Stimulated activated CD4-positive, alpha-beta T cell treated with anti-CD3 and anti-CD28 coated beads, Interleukin-1b, Interleukin-23, amount 100 ng/mL, for 24 hours (primary cell): ENCODE measurements around the gene DDX51.
"Not testable (repeated sequence)": the region's sequence is repeated elsewhere in the genome, so short reads cannot be mapped to it uniquely, and the experiment has no call there.

Experiments
- DNase-seq, 4 experiments: peaks; one replicate each; pipeline ENCODE4 v3.0.0-alpha.2; 2020; ENCODE audit warnings: low read depth in 4 of 4, low spot score in 1 of 4

Gene DDX51

GRCh38 chr12:132140918-132141841, 2.9 kb downstream of the DDX51 start:
- no peak for DNase-seq

GRCh38 chr12:132140501-132140900, 3.6 kb downstream of the DDX51 start:
- no peak for DNase-seq

GRCh38 chr12:132139912-132140311, 4.2 kb downstream of the DDX51 start:
- DNase-seq, result no peak

GRCh38 chr12:132138941-132139871, 4.9 kb downstream of the DDX51 start:
- DNase-seq, result no peak

- no peak for DNase-seq
Observed at GRCh38 chr12:132137483-132138125, 6.5 kb downstream of the DDX51 start.

GRCh38 chr12:132136226-132136625, 7.9 kb downstream of the DDX51 start:
- DNase-seq, result not testable (repeated sequence)

GRCh38 chr12:132134653-132135183, 9.4 kb downstream of the DDX51 start:
- not testable (repeated sequence) for DNase-seq

GRCh38 chr12:132133952-132134652, 10.0 kb downstream of the DDX51 start:
- DNase-seq, result no peak

- no peak for DNase-seq
Observed at GRCh38 chr12:132132609-132133430, 11.3 kb downstream of the DDX51 start.

GRCh38 chr12:132131952-132132351, 12.2 kb downstream of the DDX51 start:
- DNase-seq, result no peak

- DNase-seq, result no peak
Observed at GRCh38 chr12:132131229-132131628, 12.9 kb downstream of the DDX51 start.

GRCh38 chr12:132130690-132131089, 13.4 kb downstream of the DDX51 start:
- no peak for DNase-seq

- DNase-seq, result no peak
Observed at GRCh38 chr12:132129007-132129406, 15.1 kb downstream of the DDX51 start.

- no peak for DNase-seq
Observed at GRCh38 chr12:132127041-132127440, 17.1 kb downstream of the DDX51 start.

- no peak for DNase-seq
Observed at GRCh38 chr12:132125736-132126135, 18.4 kb downstream of the DDX51 start.

GRCh38 chr12:132124766-132125425, 19.2 kb downstream of the DDX51 start:
- DNase-seq, result no peak

- no peak for DNase-seq
Observed at GRCh38 chr12:132123970-132124765, 20.0 kb downstream of the DDX51 start.

GRCh38 chr12:132121283-132121682, 22.8 kb downstream of the DDX51 start:
- DNase-seq, result no peak
